GM21447 (cell line): ENCODE measurements around the gene RANBP3L.
"Not testable (repeated sequence)": the region's sequence is repeated elsewhere in the genome, so short reads cannot be mapped to it uniquely, and the experiment has no call there.

Experiments used
- ATAC-seq: cut with Tn5 transposase; IDR thresholded peaks from one replicate; pipeline ENCODE4 v1.9.1; 2021; ENCODE audit not compliant: unreplicated experiment

Gene RANBP3L

GRCh38 chr5:36297653-36298052, 4.0 kb downstream of the RANBP3L start:
- ATAC-seq, result no peak

- ATAC-seq, result no peak
Measured at GRCh38 chr5:36285837-36286615, 15.7 kb downstream of the RANBP3L start.

DNA sequence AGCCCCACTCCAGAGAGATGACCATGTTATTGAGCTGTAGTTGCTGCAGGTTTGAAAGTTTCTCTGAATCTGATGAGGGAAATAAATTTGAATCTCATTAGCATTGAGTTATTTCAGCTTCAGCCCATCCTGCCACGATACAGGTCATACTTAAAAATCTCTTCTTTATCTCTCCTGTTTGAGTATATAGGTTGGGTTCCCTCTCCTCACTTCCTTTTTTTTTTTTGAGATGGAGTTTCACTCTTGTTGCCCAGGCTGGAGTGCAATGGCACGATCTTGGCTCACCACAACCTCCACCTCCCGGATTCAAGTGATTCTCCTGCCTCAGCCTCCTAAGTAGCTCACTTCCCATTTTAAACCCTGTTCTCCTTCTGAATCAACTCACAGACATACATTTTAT, 17.9 kb downstream of the RANBP3L start:
- ATAC-seq, result not testable (repeated sequence)

GRCh38 chr5:36281626-36282025, 20.1 kb downstream of the RANBP3L start:
- ATAC-seq, result no peak

DNA sequence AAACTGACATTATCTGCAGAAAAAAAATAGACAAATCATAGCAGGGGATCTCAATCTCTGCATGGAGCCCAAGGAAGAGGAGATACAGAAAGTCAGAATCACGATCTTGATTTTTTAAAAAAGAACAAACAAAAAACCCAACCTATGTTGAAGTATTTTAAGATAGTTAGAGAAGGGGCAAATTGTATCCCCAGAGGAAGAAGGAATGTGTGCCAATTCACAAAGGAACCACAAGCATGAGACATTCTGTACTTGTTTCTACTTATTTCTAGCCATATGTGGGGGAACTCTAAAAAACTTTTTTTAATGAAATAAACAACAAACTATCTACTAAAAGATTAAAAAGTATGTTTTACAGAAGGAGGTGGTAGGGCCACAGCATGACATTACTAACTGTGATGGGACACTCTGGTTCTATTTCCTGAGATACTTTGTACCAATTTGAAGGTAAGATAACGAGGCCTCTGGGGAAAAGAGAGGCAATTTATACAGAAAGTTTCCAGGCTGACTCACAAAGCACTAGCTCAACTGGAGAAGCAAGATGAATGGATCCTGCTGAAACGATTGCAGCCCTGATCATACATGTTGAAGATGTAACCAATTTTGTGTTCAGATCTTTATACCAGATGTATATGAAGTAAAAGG, 22.5 kb downstream of the RANBP3L start:
- ATAC-seq, result no peak

DNA sequence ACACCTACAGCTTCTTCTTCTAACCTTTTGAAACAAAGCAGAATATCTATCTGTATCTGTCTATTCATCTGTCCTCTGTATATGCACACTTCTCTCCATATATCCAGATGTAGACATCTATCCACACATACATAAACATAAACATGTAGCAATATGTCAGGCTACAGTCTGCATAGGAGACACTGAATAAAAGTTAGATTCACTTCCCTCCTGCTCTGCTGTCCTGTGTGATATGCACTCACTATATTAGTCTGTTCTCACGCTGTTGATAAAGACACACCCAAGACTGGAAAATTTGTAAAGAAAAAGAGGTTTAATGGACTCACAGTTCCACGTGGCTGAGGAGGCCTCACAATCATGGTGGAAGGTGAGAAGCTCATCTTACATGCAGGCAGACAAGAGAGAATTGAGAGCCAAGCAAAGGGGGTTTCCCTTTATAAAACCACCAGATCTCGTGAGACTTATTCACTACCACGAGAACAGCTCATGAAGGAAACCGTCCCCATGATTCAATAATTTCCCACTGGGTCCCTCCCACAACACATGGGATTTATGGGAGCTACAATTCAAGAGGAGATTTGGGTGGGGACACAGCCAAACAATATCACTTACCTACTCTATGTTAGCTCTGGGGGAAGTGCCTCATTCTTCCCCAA, 24.1 kb downstream of the RANBP3L start:
- ATAC-seq, result no peak

DNA sequence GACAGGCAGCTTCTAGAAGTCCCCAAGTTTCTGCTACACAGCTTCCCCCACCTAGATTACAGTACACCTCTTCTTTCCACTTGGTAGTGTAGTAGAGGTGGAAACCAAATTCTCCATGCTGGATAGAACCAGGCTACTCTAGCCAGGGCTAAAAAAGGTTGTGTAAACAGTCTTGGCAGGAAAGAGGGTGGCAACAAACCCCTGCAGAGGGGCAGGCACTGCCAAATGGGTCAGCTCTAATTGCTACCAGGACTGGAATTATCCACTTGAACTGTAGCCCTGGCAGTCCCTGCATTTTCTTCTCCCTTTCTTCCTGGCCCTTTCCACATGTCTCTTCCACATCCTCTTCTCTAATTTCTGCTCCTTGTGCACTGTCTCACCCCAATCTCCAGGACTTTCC, 24.8 kb downstream of the RANBP3L start:
- ATAC-seq, result no peak

DNA sequence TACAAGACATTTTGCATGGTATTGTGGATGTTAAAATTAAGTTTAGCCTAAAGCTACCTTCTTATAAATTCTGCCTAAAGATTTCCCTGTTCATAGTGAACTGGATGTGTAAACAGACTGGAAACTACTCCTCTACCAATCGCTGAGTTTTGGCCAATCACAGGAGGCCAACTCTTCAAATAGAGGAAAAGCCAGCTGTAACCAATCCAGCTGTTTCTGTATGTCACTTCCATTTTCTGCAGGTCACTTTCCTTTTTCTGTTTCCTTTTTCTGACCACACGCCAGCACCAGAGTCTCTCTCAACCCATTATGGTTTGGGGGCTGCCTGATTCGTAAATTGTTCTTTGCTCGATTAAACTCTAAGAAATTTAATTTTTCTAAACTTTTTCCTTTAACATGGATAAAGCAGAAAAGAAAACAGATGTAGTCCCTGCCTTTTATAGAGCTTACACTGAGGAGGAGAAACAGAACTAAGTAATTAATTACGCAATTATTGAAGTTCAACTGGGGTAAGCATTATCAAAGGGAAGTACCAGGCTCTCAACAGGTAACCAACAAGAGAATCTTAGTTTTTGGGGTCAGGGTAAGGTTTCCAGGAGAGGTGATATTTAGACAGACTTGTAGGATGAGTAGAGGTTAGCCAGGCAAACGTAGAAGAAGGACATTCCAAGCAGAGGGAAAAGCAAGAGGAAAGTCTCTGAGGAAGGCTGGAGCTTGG, 27.7 kb downstream of the RANBP3L start:
- ATAC-seq, result no peak

GRCh38 chr5:36272136-36272690, 29.5 kb downstream of the RANBP3L start:
- ATAC-seq, result no peak

DNA sequence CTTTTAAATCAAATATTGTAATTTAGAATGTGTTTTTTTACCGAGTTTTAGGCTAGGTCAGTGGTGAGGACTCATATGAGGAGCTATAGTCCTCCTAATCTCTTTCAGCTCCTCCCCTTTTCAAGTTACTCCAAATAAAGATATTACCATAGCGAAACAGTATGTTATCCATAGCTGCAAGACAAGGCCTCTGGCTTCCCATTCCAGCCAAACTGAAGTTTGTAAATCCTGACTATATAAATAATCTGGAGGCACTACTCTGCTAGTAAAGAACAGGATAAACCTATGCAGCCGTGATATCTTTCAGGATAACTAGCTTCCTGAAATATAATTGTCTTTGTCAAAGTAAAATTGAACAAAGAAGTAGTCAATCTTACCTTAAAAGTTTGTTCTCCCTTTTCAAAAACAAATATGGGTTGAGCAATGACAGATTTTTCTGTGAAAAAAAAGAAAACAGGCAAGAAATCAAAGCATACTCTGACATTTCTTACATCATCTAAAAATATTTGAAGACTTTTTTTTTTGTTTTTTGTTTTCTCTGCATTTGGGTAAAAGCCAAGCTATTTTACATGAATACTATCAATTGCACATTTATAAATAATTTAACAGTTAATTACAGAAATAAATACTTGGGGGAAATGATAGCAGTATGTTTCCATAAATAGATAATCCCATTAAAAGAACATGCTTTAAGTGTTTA, 30.7 kb downstream of the RANBP3L start:
- no peak for ATAC-seq

- ATAC-seq, result no peak
Measured at GRCh38 chr5:36270175-36270574, 31.5 kb downstream of the RANBP3L start.

DNA sequence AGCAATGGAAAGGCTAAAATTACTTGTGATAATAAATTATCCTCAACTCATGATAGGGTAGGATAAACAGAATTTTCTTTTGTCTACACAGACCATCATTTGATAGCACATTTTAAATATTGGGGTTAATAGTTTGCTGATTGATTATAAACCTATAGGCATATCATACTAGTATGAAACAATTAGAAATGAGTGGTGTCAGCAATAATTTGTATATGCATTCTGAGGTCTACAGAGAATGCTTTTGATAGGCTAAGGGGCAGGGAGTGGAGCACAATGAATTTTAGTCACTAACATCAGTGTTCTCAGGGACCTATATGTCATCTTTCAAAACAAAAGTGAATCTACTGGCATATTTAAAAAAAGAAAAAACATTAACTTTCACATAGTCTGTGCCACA, 32.2 kb downstream of the RANBP3L start:
- ATAC-seq, result no peak

- ATAC-seq, result no peak
Measured at GRCh38 chr5:36267905-36268304, 33.8 kb downstream of the RANBP3L start.

- no peak for ATAC-seq
Measured at GRCh38 chr5:36264202-36264760, 37.4 kb downstream of the RANBP3L start.

DNA sequence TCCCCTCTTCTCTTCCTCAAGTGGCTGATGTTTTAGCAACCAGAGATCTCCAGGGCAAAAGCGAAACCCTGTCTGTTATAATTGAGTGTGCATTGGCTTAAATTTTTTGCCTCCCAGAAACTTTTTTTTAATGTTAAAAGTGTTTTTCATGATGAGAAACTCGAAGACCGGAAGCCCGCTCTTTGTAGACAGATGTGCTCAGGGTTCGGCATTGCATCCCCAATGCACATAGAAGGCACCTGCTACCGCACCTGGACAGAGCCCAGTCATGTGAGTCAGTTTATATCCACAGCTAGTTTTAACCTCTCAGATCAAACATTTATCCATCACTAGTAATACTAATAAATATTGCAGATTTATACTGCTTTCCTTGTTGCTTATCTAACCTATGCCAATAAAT, 40.5 kb downstream of the RANBP3L start:
- ATAC-seq, result no peak

DNA sequence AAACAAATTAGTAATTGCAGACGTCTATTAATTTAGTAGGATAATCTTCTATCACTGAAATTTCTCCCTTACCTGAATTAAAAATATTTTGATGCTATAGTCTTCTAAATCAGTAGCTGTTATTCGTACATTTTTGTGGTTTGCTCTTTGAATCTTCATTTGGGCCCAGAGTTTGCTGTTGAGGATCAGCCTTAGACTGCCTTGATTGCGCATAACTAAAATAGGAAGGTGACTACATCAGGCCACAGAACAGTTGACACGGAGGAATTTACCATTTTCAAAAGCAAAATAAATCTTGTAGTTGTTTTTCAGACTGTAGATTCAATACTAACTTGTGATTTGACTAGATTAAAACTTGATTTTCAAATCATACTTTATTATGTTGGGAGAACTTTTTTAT, 48.1 kb downstream of the RANBP3L start:
- no peak for ATAC-seq

DNA sequence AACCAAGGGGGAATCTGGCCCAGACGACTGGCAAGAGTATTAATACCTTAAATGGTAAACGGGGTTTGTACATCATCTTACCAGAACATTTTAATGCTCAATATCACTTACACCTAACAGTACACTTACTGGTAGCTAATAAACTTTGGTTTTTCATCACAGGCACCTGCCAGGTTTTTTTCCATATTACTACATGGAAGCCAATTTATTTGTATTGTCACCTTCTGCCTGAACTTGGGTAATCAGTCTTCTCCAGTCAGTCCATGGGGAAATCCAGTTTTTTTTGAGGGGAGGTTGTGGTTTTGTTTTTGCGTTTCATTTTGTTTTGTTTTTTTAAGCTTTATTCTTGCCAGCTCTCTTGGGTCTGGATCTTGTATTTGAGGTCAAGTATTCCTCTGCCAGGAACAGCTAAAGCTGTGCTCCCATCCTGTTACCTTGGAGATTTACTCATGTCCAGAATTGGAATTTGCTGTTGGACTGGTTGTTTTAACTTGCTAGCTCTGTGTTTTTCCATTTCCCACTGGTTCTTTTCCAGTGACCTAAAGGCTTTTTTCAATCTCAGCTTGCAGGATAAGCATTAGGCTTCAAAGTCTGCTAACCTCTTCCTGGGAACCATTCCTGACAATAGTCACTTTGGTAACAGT, 48.9 kb downstream of the RANBP3L start:
- no peak for ATAC-seq

DNA sequence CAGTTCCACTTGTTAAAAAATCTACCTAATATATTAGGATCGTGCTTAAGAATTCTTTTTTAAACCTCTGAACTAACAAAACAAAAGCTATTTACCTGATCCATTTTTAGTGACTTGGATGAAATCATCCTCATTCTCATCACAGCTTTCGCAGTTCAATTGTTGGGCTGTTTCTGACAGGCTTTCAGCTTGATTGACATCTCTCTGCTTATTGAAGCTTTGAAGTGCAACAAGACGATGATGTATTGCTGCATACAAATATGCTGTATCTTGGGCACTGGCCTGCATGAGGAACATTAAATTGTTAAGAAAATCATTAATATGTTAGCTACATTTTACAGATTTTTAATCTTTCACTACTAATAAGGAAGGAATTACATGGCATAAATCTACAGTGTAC, 50.5 kb downstream of the RANBP3L start:
- no peak for ATAC-seq

DNA sequence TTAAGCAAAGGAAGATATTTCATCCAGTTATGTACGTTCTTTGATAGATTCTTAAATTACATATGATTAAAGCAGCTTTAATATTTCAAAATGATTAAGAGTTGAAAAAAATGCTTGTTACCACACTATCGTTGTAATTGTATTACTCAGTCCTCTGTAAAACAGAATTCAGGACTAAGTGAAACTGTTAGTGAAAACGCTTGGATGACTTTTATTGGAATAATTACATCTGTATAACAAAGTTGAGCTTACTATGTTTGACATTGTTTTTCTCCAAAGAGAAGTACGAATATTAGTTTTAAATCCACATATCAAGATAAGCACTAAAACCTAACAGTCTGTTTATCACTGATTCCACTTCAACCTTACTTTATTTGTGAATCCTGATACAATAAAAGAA, 51.3 kb downstream of the RANBP3L start:
- no peak for ATAC-seq
